Measurements from ENCODE around the gene PLCD1.

Gene PLCD1

GRCh38 chr3:38002940-38003339 is 26.5 kb downstream of the PLCD1 start:
- Mint-ChIP-seq H3K27ac (peak overlapping the region; percentile 48), H3K9me3 (no peaks in the 10 kb centered on the region), H3K27me3 (no peaks in the 10 kb centered on the region), H3K4me1 (ENCODE audit: low read depth) (peaks cover 32% of the 10 kb centered on the region), H3K36me3 (ENCODE audit: low read depth) (peaks cover 84% of the 10 kb centered on the region), H3K4me3 (no peak overlapping the region)
- no peak for DNase-seq

GRCh38 chr3:38002291-38002876 is 27.1 kb downstream of the PLCD1 start:
- no peaks in the 10 kb centered on the region for H3K27me3 Mint-ChIP-seq

GRCh38 chr3:38001456-38002081 is 27.9 kb downstream of the PLCD1 start:
- Mint-ChIP-seq H3K27ac (no peak overlapping the region), H3K27me3 (no peaks in the 10 kb centered on the region), H3K4me1 (ENCODE audit: low read depth) (peaks cover 42% of the 10 kb centered on the region), H3K4me3 (no peak overlapping the region), H3K9me3 (no peaks in the 10 kb centered on the region), H3K36me3 (ENCODE audit: low read depth) (peaks cover 87% of the 10 kb centered on the region)
- peak; percentile 24 for DNase-seq

More at GRCh38 chr3:38002291-38002876, 27.1 kb downstream of the PLCD1 start:
- H3K27ac Mint-ChIP-seq: no peak overlapping the region
- no peak overlapping the region for H3K4me3 Mint-ChIP-seq
- H3K9me3 Mint-ChIP-seq: no peaks in the 10 kb centered on the region
- no peak for DNase-seq
- peaks cover 83% of the 10 kb centered on the region for H3K36me3 Mint-ChIP-seq (ENCODE audit: low read depth)
- H3K4me1 Mint-ChIP-seq (ENCODE audit: low read depth): peaks cover 34% of the 10 kb centered on the region

GRCh38 chr3:38000965-38001455 is 28.4 kb downstream of the PLCD1 start:
- Mint-ChIP-seq H3K9me3 (no peaks in the 10 kb centered on the region), H3K27ac (peak overlapping the region; percentile 20), H3K4me3 (no peak overlapping the region), H3K4me1 (ENCODE audit: low read depth) (peaks cover 48% of the 10 kb centered on the region), H3K27me3 (no peaks in the 10 kb centered on the region), H3K36me3 (ENCODE audit: low read depth) (peaks cover 87% of the 10 kb centered on the region)
- no peak for DNase-seq

GRCh38 chr3:38000242-38000916 is 29.1 kb downstream of the PLCD1 start:
- Mint-ChIP-seq H3K4me3 (no peak overlapping the region), H3K36me3 (ENCODE audit: low read depth) (peaks cover 87% of the 10 kb centered on the region), H3K27me3 (no peaks in the 10 kb centered on the region), H3K27ac (peak overlapping the region; percentile 20), H3K9me3 (no peaks in the 10 kb centered on the region), H3K4me1 (ENCODE audit: low read depth) (peaks cover 54% of the 10 kb centered on the region)
- DNase-seq: peak; percentile 26

- no peaks in the 10 kb centered on the region for H3K27me3 Mint-ChIP-seq
- peak; percentile 20 for DNase-seq
- H3K27ac Mint-ChIP-seq: peak overlapping the region; percentile 48
- H3K9me3 Mint-ChIP-seq: no peaks in the 10 kb centered on the region
- no peak overlapping the region for H3K4me3 Mint-ChIP-seq
- H3K4me1 Mint-ChIP-seq (ENCODE audit: low read depth): peaks cover 58% of the 10 kb centered on the region
- peaks cover 83% of the 10 kb centered on the region for H3K36me3 Mint-ChIP-seq (ENCODE audit: low read depth)
These were observed 29.6 kb downstream of the PLCD1 start for GRCh38 chr3:37999836-38000235.

- H3K36me3 Mint-ChIP-seq (ENCODE audit: low read depth): peaks cover 74% of the 10 kb centered on the region
- H3K27ac Mint-ChIP-seq: peak overlapping the region; percentile 95
- no peak overlapping the region for H3K4me3 Mint-ChIP-seq
- H3K27me3 Mint-ChIP-seq: no peaks in the 10 kb centered on the region
- H3K4me1 Mint-ChIP-seq (ENCODE audit: low read depth): peaks cover 61% of the 10 kb centered on the region
- peak; percentile 39 for DNase-seq
- H3K9me3 Mint-ChIP-seq: no peaks in the 10 kb centered on the region
These were observed 31.6 kb downstream of the PLCD1 start for GRCh38 chr3:37997791-37998370.

GRCh38 chr3:37997342-37997741 is 32.1 kb downstream of the PLCD1 start:
- peaks cover 70% of the 10 kb centered on the region for H3K36me3 Mint-ChIP-seq (ENCODE audit: low read depth)
- no peaks in the 10 kb centered on the region for H3K27me3 Mint-ChIP-seq
- no peak for DNase-seq
- peaks cover 61% of the 10 kb centered on the region for H3K4me1 Mint-ChIP-seq (ENCODE audit: low read depth)
- no peaks in the 10 kb centered on the region for H3K9me3 Mint-ChIP-seq
- no peak overlapping the region for H3K4me3 Mint-ChIP-seq
- no peak overlapping the region for H3K27ac Mint-ChIP-seq

- Mint-ChIP-seq H3K4me3 (no peak overlapping the region), H3K9me3 (no peaks in the 10 kb centered on the region), H3K4me1 (ENCODE audit: low read depth) (peaks cover 61% of the 10 kb centered on the region), H3K27me3 (no peaks in the 10 kb centered on the region), H3K36me3 (ENCODE audit: low read depth) (peaks cover 65% of the 10 kb centered on the region), H3K27ac (peak overlapping the region; percentile 53)
- peak; percentile 86 for DNase-seq
These were observed 32.6 kb downstream of the PLCD1 start for GRCh38 chr3:37996785-37997301.

- H3K27me3 Mint-ChIP-seq: no peaks in the 10 kb centered on the region
- H3K36me3 Mint-ChIP-seq (ENCODE audit: low read depth): peaks cover 59% of the 10 kb centered on the region
- peak; percentile 36 for DNase-seq
- peak overlapping the region; percentile 93 for H3K4me3 Mint-ChIP-seq
- peaks cover 61% of the 10 kb centered on the region for H3K4me1 Mint-ChIP-seq (ENCODE audit: low read depth)
- peak overlapping the region; percentile 97 for H3K27ac Mint-ChIP-seq
- no peaks in the 10 kb centered on the region for H3K9me3 Mint-ChIP-seq
These were observed 33.5 kb downstream of the PLCD1 start for GRCh38 chr3:37995652-37996641.

GRCh38 chr3:37994639-37994972 is 34.8 kb downstream of the PLCD1 start:
- Mint-ChIP-seq H3K4me1 (ENCODE audit: low read depth) (peaks cover 59% of the 10 kb centered on the region), H3K27ac (peak overlapping the region; percentile 97), H3K36me3 (ENCODE audit: low read depth) (peaks cover 47% of the 10 kb centered on the region), H3K4me3 (peak overlapping the region; percentile 93), H3K9me3 (no peaks in the 10 kb centered on the region), H3K27me3 (no peaks in the 10 kb centered on the region)
- DNase-seq: no peak

- peak; percentile 88 for DNase-seq
- Mint-ChIP-seq H3K4me1 (ENCODE audit: low read depth) (peaks cover 54% of the 10 kb centered on the region), H3K27me3 (no peaks in the 10 kb centered on the region), H3K4me3 (peak overlapping the region; percentile 93), H3K36me3 (ENCODE audit: low read depth) (peaks cover 42% of the 10 kb centered on the region), H3K27ac (peak overlapping the region; percentile 97), H3K9me3 (no peaks in the 10 kb centered on the region)
These were observed 35.4 kb downstream of the PLCD1 start for GRCh38 chr3:37993820-37994638.

GRCh38 chr3:37993460-37993819 is 36.0 kb downstream of the PLCD1 start:
- Mint-ChIP-seq H3K36me3 (ENCODE audit: low read depth) (peaks cover 38% of the 10 kb centered on the region), H3K4me3 (peak overlapping the region; percentile 93), H3K4me1 (ENCODE audit: low read depth) (peaks cover 49% of the 10 kb centered on the region), H3K27ac (peak overlapping the region; percentile 97), H3K27me3 (no peaks in the 10 kb centered on the region), H3K9me3 (no peaks in the 10 kb centered on the region)
- no peak for DNase-seq

Measured in activated T-cell treated with anti-CD3 and anti-CD28 coated beads, Interleukin-2, amount 50 U/mL, for 24 hours (primary cell).